Ovary (tissue), 9 donors: ENCODE measurements around the gene CHAMP1. TPM values are rescaled to one million over a fixed set of nuclear protein-coding genes. Genes with fewer than 3 reads are reported as not detected.
"Not testable (repeated sequence)": the region's sequence is repeated elsewhere in the genome, so short reads cannot be mapped to it uniquely, and the experiment has no call there.

Experiments used
- DNase-seq, 5 donors: peaks; one replicate each; pipeline ENCODE4 v3.0.0-alpha.2; 2019 to 2020
- H3K27ac ChIP-seq, 2 donors: fragments of 200-600 bp; one replicate each; pipeline versions ENCODE4 v1.5.1 to v1.8.0; 2019 to 2022
- H3K27me3 ChIP-seq: fragments of 200-600 bp; one replicate; pipeline ENCODE4 v1.8.0; 2022
- H3K36me3 ChIP-seq: fragments of 200-600 bp; sonication (generic); one replicate; pipeline ENCODE4 v1.5.1; 2019
- H3K4me1 ChIP-seq: one replicate; pipeline ENCODE4 v1.8.1; 2013; ENCODE audit warnings: mild to moderate bottlenecking, moderate library complexity; ENCODE audit not compliant: insufficient read depth
- H3K4me3 ChIP-seq: fragments of 200-600 bp; sonication (generic); one replicate; pipeline ENCODE4 v1.5.1; 2017
- H3K9me3 ChIP-seq, 2 donors: fragments of 200-600 bp in 1 of 2; sonication (generic) in 1 of 2; one replicate each; pipeline versions ENCODE4 v1.5.1 to v1.8.1; 2013 to 2019; ENCODE audit warnings: mild to moderate bottlenecking in 1 of 2, moderate library complexity in 1 of 2
- EP300 ChIP-seq: sonication (generic); formaldehyde crosslinking; IDR thresholded peaks from one replicate; pipeline ENCODE4 v1.6.1; 2017; ENCODE audit warnings: antibody characterized with exemption
- POLR2A ChIP-seq: fragments of 450-650 bp; IDR thresholded peaks from one replicate; pipeline ENCODE4 v1.6.1; 2017; ENCODE audit warnings: antibody characterized with exemption, mild to moderate bottlenecking, moderate library complexity
- WGBS, 3 donors: extraction: QIAGEN DNeasy Blood & Tissue Kit in 1 of 3; methylation state at CpG; one replicate each; pipeline versions ENCODE4 v1.1.5 to v1.1.7; 2013 to 2017; 5-methylcytosine and 5-hydroxymethylcytosine counted together
- intact Hi-C, 4 donors: fragments of 100-400 bp; cut with DNase I; formaldehyde crosslinking; loops; one replicate each; pipeline versions ENCODE4 v1.11.0 to v1.15.1; 2022 to 2023
- microRNA-seq, 3 donors: library from miRNA; unstranded; fragments of <30 nt; microRNA quantifications; one replicate each; pipeline versions ENCODE4 to v1.2.0, GENCODE V29; 2019 to 2020
- polyA plus RNA-seq, 2 donors: library from polyadenylated mRNA; stranded (reverse); fragments of 200-250 nt in 1 of 2; fragments of 350-450 nt in 1 of 2; fragmentation: Illumina TruSeq in 1 of 2; extraction: RNeasy Lipid Tissue Mini Kit (QIAGEN cat#74804) in 1 of 2; gene quantifications; one replicate each; pipeline ENCODE4 v1.2.3, GENCODE V29; 2013 to 2014
- small RNA-seq: library from RNA; depleted of rRNA; stranded (forward); fragments of <200 nt; gene quantifications from one replicate; pipeline ENCODE3, GENCODE V24; 2016
- total RNA-seq, 7 donors: library from RNA; depleted of rRNA in 2 of 7; stranded (reverse); fragments of >200 nt in 2 of 7; fragmentation: NEBNext Ultra II Directional in 3 of 7; extraction: Animal tissue kit (Norgen Biotek cat#: 25700) in 3 of 7; gene quantifications; one replicate each; pipeline versions ENCODE4 v1.1.0 to v1.2.4, GENCODE V29; 2016 to 2023
- TF ChIP-seq, protein P1 (sequence below), 3 donors: fragments of 450-650 bp in 2 of 3; fragments of 200-600 bp in 1 of 3; IDR thresholded peaks; one replicate each; pipeline versions ENCODE4 v1.5.1 to v1.8.0; 2016 to 2022; ENCODE audit warnings: antibody characterized with exemption in 3 of 3, mild to moderate bottlenecking in 1 of 3
- donor health status: DM: no; HTN: no; CAD: no; lungs with moderate emphysema.
- donor health status: DM: no; HTN: no; CAD: no.
- donor health status: Bipolar disorder and iron deficiency.
- donor health status: DM: yes; HTN: yes; CAD: no.
- donor health status: DM: no; HTN: no; CAD: no.
- donor health status: DM: yes; HTN: yes; CAD: no.

The CHAMP1 gene
- total and polyA plus RNA-seq, 9 donors = 7.2 to 34.4 (median 17.9) TPM

GRCh38 chr13:114341003-114341777 lies 26.9 kb downstream of the CHAMP1 start:
- no peaks in the 10 kb centered on the region for H3K9me3 ChIP-seq
- H3K4me3 ChIP-seq = no peak overlapping the region
- no peak overlapping the region for H3K27ac ChIP-seq
- TF ChIP-seq, protein P1, sequence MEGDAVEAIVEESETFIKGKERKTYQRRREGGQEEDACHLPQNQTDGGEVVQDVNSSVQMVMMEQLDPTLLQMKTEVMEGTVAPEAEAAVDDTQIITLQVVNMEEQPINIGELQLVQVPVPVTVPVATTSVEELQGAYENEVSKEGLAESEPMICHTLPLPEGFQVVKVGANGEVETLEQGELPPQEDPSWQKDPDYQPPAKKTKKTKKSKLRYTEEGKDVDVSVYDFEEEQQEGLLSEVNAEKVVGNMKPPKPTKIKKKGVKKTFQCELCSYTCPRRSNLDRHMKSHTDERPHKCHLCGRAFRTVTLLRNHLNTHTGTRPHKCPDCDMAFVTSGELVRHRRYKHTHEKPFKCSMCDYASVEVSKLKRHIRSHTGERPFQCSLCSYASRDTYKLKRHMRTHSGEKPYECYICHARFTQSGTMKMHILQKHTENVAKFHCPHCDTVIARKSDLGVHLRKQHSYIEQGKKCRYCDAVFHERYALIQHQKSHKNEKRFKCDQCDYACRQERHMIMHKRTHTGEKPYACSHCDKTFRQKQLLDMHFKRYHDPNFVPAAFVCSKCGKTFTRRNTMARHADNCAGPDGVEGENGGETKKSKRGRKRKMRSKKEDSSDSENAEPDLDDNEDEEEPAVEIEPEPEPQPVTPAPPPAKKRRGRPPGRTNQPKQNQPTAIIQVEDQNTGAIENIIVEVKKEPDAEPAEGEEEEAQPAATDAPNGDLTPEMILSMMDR (IDR thresholded peaks at IDR 0.05) = no peak
- no peak for TF ChIP-seq EP300
- no peak for TF ChIP-seq POLR2A
- no peaks in the 10 kb centered on the region for H3K27me3 ChIP-seq
- no peaks in the 10 kb centered on the region for H3K36me3 ChIP-seq
- no peaks in the 10 kb centered on the region for H3K4me1 ChIP-seq
- no peak for DNase-seq
- 61 to 67% (median 62%) methylated on average over 14 of the region's 14 CpGs for WGBS, 3 donors
- intact Hi-C loops = no loop called here

DNA sequence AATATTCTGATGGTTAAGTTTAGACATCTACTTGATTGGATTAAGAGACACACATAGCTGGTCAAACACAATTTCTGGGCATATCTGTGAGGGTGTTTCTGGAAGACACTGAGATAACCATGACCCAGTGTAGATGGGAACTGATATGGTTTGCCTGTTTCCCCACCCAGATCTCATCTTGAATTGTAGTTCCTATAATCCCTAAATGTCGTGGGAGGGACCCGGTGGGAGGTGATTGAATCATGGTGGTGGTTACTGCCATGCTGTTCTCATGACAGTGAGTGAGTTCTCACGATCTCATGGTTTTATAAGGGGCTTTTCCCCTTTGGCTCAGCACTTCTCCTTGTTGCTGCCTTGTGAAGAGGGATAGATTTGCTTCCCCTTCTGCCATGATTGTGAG lies 33.0 kb downstream of the CHAMP1 start:
- intact Hi-C loops, H3K27me3 ChIP-seq, H3K4me1 ChIP-seq, H3K36me3 ChIP-seq, DNase-seq, H3K4me3 ChIP-seq, H3K27ac ChIP-seq, H3K9me3 ChIP-seq: not testable (repeated sequence)
- whole genome bisulfite sequencing, 3 donors = 58 to 71% (median 66%) methylated on average over 3 of the region's 3 CpGs

DNA sequence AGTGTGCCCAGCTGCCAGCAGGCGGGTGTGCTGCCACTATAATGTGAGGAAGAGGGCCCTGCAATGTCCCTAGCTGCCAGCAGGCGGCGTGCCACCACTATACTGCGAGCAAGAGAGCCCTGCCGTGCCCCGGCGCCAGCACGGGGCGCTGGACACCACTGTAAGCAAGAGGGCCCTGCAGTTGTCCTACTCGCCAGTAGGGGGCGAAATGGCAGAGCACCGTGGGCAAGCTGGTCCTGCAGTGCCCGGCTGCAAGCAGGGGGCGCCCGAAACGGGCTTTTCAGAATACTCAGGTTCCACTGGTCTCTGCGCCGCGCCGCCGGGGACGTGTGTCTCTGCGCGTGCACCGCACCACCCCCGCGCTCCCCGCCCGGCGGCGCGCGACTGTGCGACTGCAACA lies 38.5 kb downstream of the CHAMP1 start:
- H3K9me3 ChIP-seq, H3K27me3 ChIP-seq, intact Hi-C loops, H3K27ac ChIP-seq, H3K4me3 ChIP-seq, H3K36me3 ChIP-seq, H3K4me1 ChIP-seq: not testable (repeated sequence)
- DNase-seq = peak in 2 of 5 donors; percentile 21 to 48
- TF ChIP-seq, protein P1 (IDR thresholded peaks at IDR 0.05) = peak in 1 of 3 donors; percentile 20
- 66 to 70% (median 69%) methylated on average over 33 to 34 of the region's 34 CpGs for WGBS, 3 donors

- H3K36me3 ChIP-seq, H3K27me3 ChIP-seq, intact Hi-C loops, H3K9me3 ChIP-seq, H3K27ac ChIP-seq, H3K4me3 ChIP-seq, H3K4me1 ChIP-seq, DNase-seq: not testable (repeated sequence)
- WGBS, 3 donors = 74 to 80% (median 79%) methylated on average over 36 to 38 of the region's 38 CpGs
Observed at GRCh38 chr13:114353382-114353781, 39.1 kb downstream of the CHAMP1 start.

Small RNA genes lying within 50 kb of the gene (microRNA-seq; reads per million reads assigned to microRNA genes)
- 0 reads per million in 3 donors for gene MIR4502

Small RNA genes lying within 50 kb of the gene (small RNA-seq; reads per million reads assigned to genes)
- gene MIR4502 = not detected

Other genes with a start within 250 kb of the CHAMP1 start
- 10 to 100 TPM in 3 of 7 donors, 1 to 10 TPM in 4; 5.4 to 16.9 (median 9.4) TPM for gene RASA3, start 181.9 kb upstream of the CHAMP1 start, total RNA-seq
- 1 to 10 TPM; 6.8 to 9.8 TPM for gene RASA3, start 181.9 kb upstream of the CHAMP1 start, polyA plus RNA-seq
- 1 to 10 TPM in 2 of 7 donors, under 1 TPM in 1, not detected in 4; 0.28 to 5.2 (median 3.1) TPM for gene CFAP97D2, start 135.2 kb upstream of the CHAMP1 start, total RNA-seq
- not detected for gene CFAP97D2, start 135.2 kb upstream of the CHAMP1 start, polyA plus RNA-seq
- 10 to 100 TPM; 42.0 to 68.1 (median 55.2) TPM for gene CDC16, start 79.6 kb upstream of the CHAMP1 start, total RNA-seq
- gene CDC16, start 79.6 kb upstream of the CHAMP1 start, polyA plus RNA-seq = 10 to 100 TPM; 43.3 to 88.8 TPM
- 10 to 100 TPM; 29.2 to 45.0 (median 39.2) TPM for gene UPF3A, start 32.9 kb upstream of the CHAMP1 start, total RNA-seq
- 10 to 100 TPM; 48.9 to 54.8 TPM for gene UPF3A, start 32.9 kb upstream of the CHAMP1 start, polyA plus RNA-seq